ENCODE measurements around the gene OR10A3. TPM values are rescaled to one million over a fixed set of nuclear protein-coding genes. Genes with fewer than 3 reads are reported as not detected.

The OR10A3 gene
- total RNA-seq, 1 experiment from 2014 or later = not detected

DNA sequence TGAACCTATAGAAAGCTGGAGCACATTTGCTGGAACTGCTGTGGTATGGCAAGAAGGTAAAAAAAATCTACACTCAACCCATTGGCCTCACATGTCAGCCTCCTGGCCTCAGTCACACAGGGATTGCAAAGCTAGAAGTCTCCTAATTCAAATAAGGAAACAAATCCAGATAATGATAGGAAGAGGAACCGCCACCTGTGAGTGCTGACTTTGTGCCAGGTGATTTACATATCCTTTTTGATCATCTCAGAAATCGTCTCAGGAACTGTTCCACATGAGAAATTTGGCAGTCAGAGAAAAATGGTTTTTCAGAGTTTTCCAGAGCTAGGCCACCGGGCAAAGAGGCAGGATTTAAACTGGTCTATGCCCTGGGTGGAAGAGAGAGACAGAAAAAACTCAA is 22.8 kb upstream of the OR10A3 start:
- Histone ChIP-seq H3K36me3 (no peaks in the 10 kb centered on the region), H3K9me3 (no peaks in the 10 kb centered on the region), H3K4me3 (no peak overlapping the region), H3K27me3 (no peaks in the 10 kb centered on the region)
- DNase-seq = no peak

- Histone ChIP-seq H3K4me3 (no peak overlapping the region), H3K36me3 (no peaks in the 10 kb centered on the region), H3K9me3 (0 out of 2 replicates have a peak, but pooled peaks cover 3% of the 10 kb centered on the region), H3K27me3 (no peaks in the 10 kb centered on the region)
- DNase-seq = no peak
Measured at GRCh38 chr11:7955191-7955590, 13.7 kb upstream of the OR10A3 start.

DNA sequence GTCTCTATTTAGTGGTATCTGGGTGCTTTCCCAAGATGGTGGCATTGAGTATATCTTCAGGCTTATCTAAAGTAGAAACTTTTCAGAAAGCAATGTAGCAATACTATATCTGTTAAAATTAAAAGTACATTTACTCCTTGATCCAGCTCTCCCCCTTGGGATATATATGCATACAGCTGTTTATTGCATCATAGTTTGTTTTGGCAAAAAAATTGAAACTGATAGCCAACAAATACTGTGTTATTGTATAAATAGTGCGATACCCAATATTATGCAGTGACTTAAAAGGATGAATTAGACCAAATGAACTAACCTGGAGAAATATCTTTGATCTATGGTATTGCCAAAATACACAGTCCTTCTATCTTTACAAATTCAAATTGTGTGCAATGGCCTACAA is 8.4 kb upstream of the OR10A3 start:
- Histone ChIP-seq H3K4me3 (no peak overlapping the region), H3K27me3 (no peaks in the 10 kb centered on the region), H3K9me3 (0 out of 2 replicates have a peak, but pooled peaks cover 2% of the 10 kb centered on the region), H3K36me3 (no peaks in the 10 kb centered on the region)
- DNase-seq = no peak

DNA sequence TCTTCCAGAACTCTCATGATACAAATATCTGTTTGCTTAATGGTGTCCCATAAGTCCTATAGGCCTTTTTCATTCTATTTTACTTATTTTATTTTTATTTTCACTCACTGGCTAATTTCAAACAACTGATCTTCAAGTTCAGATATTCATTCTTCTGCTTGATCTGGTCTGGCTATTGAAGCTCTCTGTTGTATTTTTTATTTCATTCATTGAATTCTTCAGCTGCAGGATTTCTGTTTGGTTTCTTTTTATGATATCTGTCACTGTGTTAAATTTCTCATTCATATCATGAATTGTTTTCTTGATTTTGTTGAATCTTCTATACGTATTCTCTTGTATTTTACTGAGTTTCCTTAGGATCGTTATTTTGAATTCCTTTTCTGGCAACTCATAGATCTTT is 2.6 kb upstream of the OR10A3 start:
- Histone ChIP-seq H3K27me3 (no peaks in the 10 kb centered on the region), H3K9me3 (peaks cover 5% of the 10 kb centered on the region), H3K4me3 (no peak overlapping the region), H3K36me3 (no peaks in the 10 kb centered on the region)
- no peak for DNase-seq

DNA sequence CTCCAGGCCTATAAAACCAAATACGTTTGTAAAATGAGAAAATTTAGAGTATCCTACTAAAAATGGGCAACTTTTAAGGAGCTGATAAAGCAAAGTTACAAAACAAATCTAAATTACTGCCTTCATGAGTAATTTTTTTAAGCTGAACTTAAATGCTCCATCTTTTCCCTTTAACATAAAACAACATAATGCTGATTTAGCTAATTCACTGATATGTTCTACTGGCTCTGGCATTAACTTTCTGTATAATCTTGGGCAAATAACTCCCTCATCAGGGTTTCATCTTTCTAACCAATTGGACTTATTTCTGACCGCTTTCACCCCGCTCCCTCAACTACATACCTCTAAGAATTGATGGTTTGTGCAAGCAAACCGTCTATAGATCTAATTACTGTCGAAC is 362 bp downstream of the OR10A3 start:
- Histone ChIP-seq H3K27me3 (no peaks in the 10 kb centered on the region), H3K4me3 (no peak overlapping the region), H3K36me3 (no peaks in the 10 kb centered on the region), H3K9me3 (peaks cover 5% of the 10 kb centered on the region)
- no peak for DNase-seq

GRCh38 chr11:7936615-7937014 is 4.9 kb downstream of the OR10A3 start:
- H3K27me3 ChIP-seq = no peaks in the 10 kb centered on the region
- no peaks in the 10 kb centered on the region for H3K36me3 ChIP-seq
- DNase-seq = no peak

GRCh38 chr11:7931168-7931567 is 10.3 kb downstream of the OR10A3 start, which contains the start of gene OR10A6:
TSS of gene OR10A6 (minus strand) at chr11:7931268. CDS start at chr11:7928662, 2,606 bp downstream.
- Histone ChIP-seq H3K9me3 (peaks cover 2% of the 10 kb centered on the region; the same call in 1 of the 2 replicates), H3K27me3 (no peaks in the 10 kb centered on the region), H3K36me3 (no peaks in the 10 kb centered on the region), H3K4me3 (no peak within 1 kb of the TSS)
- no peak for DNase-seq

More at GRCh38 chr11:7936615-7937014, 4.9 kb downstream of the OR10A3 start:
- peaks cover 2% of the 10 kb centered on the region; the same call in 1 of the 2 replicates for H3K9me3 ChIP-seq
- H3K4me3 ChIP-seq = no peak overlapping the region

DNA sequence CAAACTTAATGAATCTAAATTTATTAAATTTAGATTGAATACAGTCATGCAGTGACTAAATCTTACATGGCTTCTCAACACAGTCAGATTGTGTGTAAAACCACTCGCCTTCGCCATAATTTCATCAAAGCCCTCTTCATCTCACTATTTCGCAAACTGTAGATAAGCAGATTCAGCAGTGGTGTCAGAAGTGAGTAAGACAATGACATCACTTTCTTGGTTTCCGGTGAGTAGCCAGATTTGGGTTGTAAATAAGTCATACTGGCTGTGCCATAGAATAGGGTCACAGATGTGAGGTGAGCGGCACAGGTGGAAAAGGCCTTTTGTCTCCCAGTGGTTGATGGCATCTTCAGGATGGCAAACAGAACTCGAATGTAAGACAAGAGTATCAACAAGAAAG is 13.9 kb downstream of the OR10A3 start:
- no peak for DNase-seq
- no peaks in the 10 kb centered on the region for H3K27me3 ChIP-seq
- no peaks in the 10 kb centered on the region for H3K9me3 ChIP-seq
- H3K36me3 ChIP-seq = no peaks in the 10 kb centered on the region
- H3K4me3 ChIP-seq = no peak overlapping the region

- H3K27me3 ChIP-seq = no peaks in the 10 kb centered on the region
- H3K4me3 ChIP-seq = no peak overlapping the region
- H3K9me3 ChIP-seq = no peaks in the 10 kb centered on the region
- no peak for DNase-seq
- no peaks in the 10 kb centered on the region for H3K36me3 ChIP-seq
Measured at GRCh38 chr11:7924536-7924935, 17.0 kb downstream of the OR10A3 start.

DNA sequence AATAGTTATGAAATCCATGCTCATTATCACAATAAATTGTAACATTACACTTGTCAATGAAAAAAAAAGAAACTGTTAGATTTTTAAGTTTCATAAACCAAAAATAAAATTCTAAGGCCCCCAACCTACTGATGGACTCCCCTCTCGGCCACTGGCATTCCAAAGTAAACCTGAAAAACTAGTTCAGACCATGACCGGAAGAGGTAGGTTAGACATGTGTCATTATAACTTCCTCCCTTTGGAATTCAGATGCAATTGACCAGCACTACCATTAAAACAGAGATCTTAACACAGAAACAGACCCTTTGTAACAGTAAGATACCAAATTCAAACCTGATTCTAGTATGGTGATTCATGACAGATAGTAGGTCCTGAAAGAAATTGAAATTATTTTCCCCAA is 23.4 kb downstream of the OR10A3 start:
- DNase-seq = no peak
- H3K36me3 ChIP-seq = no peaks in the 10 kb centered on the region
- no peaks in the 10 kb centered on the region for H3K9me3 ChIP-seq
- no peaks in the 10 kb centered on the region for H3K27me3 ChIP-seq
- H3K4me3 ChIP-seq = no peak overlapping the region

DNA sequence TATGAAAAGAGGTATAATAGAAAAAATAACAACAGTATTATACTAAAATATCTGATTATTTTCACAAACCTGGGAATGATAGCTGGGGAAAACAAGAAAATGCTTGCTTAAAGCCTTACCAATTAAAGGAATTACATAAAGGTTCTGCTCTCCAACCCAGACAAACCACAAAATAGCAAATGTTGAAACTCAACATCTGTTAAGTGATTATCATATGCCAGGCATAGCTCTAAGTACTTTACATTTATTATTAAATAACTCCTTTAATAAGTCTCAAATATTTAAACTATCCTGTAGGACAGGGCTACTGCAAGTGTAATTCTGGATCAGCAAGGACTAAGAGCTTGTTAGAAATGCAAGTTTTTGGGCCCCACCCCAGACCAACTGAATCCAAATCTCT is 30.5 kb downstream of the OR10A3 start:
- H3K36me3 ChIP-seq = no peaks in the 10 kb centered on the region
- H3K4me3 ChIP-seq = no peak overlapping the region
- no peak for DNase-seq
- H3K9me3 ChIP-seq = no peaks in the 10 kb centered on the region
- no peaks in the 10 kb centered on the region for H3K27me3 ChIP-seq

GRCh38 chr11:7910286-7910788 is 31.2 kb downstream of the OR10A3 start:
- no peak for DNase-seq

DNA sequence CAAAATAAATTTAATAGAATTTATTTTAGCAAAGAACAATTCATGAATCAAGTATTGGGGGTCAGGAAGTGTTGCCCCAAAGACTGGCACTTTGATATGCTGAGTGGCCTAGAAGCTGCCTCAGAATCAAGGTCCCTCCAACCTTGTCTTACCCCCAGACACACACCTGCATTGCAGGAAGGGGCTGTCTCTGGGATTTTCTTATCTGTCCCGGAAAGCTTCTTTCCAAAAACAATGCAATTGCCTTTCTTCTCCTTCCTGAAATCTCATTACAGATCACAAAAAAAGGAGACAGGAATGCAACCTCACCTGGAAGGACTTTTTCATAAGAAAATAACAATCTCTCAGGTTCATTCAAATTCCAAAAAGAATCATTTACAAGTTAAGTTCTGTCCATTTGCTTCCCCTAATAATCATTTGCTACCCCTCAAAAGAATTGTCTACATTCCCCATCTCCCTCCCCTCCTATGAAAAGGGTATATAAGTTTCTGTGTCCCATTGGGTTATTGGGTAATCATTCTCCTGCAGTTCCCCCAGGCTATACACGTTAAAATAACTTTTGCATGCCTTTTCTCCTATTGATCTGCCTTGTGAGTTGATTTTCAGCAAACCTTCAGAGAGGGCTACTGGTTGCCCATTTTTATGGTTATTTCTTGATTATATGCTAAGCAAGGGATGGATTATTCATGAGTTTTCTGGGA is 31.8 kb downstream of the OR10A3 start:
- no peaks in the 10 kb centered on the region for H3K9me3 ChIP-seq
- no peak for DNase-seq
- H3K36me3 ChIP-seq = no peaks in the 10 kb centered on the region
- H3K4me3 ChIP-seq = no peak overlapping the region
- H3K27me3 ChIP-seq = no peaks in the 10 kb centered on the region

More at GRCh38 chr11:7910286-7910788, 31.2 kb downstream of the OR10A3 start:
- H3K4me3 ChIP-seq = no peak overlapping the region
- H3K36me3 ChIP-seq = no peaks in the 10 kb centered on the region
- H3K27me3 ChIP-seq = no peaks in the 10 kb centered on the region
- H3K9me3 ChIP-seq = no peaks in the 10 kb centered on the region

- Histone ChIP-seq H3K27me3 (no peaks in the 10 kb centered on the region), H3K36me3 (no peaks in the 10 kb centered on the region), H3K4me3 (no peak overlapping the region), H3K9me3 (no peaks in the 10 kb centered on the region)
- no peak for DNase-seq
Measured at GRCh38 chr11:7907121-7907520, 34.4 kb downstream of the OR10A3 start.

DNA sequence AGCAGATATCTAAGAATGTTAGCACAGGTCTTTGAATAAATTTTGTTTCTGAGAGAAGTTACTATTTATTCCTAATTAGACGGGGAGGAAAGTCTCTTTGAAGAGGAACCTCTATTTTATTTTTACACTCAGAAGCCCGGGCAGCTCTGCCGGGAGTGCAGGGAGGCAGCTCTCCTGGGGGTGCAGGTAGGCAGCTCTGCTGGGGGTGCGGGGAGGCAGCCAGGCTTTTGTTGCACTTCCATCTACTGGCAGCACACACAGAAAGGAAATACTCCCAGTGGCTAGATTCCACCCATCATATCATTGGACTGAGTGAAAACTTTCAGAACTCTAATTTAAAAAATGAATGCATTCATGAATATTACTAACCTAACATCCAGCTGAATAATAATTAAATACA is 35.0 kb downstream of the OR10A3 start:
- no peak overlapping the region for H3K4me3 ChIP-seq
- H3K36me3 ChIP-seq = no peaks in the 10 kb centered on the region
- no peaks in the 10 kb centered on the region for H3K9me3 ChIP-seq
- no peaks in the 10 kb centered on the region for H3K27me3 ChIP-seq
- no peak for DNase-seq

DNA sequence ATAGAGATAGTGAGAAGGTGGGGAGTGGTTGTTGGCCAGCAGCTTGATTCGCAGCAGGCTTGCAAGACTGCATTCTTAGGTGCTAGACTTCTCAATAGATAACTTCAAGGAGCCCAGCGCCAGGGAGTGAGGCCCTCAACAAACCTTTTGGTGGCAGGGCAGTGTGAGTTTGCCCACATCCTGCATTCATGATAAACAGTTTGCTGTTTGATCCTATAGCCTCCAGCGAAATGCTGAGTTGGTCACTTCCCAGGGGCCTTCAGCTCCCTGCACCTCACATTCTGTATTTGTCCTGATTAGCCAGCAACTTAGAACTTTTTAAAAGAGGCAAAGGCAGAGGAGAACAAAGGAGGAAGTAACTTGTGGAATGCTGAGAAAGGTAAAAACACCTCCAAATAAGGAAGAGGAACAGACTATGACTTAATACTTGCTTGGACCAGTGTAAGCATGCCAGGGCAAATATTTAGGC is 35.5 kb downstream of the OR10A3 start:
- Histone ChIP-seq H3K4me3 (no peak overlapping the region), H3K27me3 (no peaks in the 10 kb centered on the region), H3K36me3 (no peaks in the 10 kb centered on the region), H3K9me3 (no peaks in the 10 kb centered on the region)
- no peak for DNase-seq

DNA sequence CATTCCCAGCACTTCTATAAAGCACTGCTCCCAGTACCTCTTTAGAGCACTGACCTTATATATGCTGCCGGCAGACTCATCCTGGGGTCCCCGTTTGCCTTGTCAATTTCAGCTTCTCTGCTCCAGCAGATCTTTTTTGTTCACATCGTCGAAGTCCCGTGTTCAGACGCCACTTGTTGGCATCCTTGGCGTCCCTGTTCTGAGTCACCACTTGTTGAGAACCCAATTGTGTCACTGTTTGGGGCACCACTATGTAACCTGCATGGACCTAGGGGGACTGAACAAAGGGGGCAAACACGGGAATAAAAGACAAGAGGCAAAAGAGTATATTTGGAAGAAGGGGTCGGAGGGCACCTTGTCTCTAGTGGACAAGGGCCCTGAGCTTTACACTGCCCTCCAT is 36.0 kb downstream of the OR10A3 start:
- no peaks in the 10 kb centered on the region for H3K27me3 ChIP-seq
- H3K36me3 ChIP-seq = no peaks in the 10 kb centered on the region
- no peak for DNase-seq
- no peak overlapping the region for H3K4me3 ChIP-seq
- H3K9me3 ChIP-seq = no peaks in the 10 kb centered on the region

DNA sequence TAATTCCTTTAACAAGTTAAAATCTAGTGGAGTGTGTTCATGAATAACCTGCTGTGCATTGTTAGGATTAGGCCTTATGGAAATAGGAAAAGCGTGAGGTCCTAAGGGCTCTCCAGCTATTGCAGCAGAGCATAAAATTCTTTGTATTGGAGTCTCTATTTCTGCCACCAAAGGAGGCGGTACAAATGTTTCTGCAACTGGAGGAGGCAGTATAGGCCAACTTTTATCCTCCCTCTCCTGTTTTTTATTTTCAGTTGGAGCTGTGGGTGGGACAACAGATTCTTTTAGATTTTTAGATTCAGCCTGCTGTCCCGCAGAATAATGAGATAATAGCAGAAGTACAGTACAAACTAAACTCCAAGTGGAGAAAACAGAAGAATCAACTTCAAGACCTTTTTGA is 36.6 kb downstream of the OR10A3 start:
- Histone ChIP-seq H3K27me3 (no peaks in the 10 kb centered on the region), H3K36me3 (no peaks in the 10 kb centered on the region), H3K4me3 (no peak overlapping the region), H3K9me3 (no peaks in the 10 kb centered on the region)
- DNase-seq = no peak

Data from MG63 (cell line).